ENCODE results near the gene AP2M1.

DNA sequence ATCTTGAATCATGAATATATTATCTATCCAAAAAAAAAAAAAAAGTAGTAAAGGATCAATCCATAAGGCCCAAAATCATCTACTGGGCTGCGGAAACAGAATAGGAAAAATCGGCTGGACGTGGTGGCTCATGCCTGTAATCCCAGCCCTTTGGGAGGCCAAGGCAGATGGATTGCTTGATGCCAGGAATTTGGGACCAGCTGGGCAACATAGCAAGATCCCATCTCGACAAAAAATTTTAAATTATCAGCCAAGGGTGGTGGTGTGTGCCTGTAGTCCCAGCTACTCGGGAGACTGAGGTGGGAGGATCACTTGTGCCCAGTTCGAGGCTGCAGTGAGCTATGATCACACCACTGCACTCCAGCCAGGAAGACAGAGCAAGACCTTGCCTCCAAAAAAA, 25.5 kb upstream of the AP2M1 start:
- TF ChIP-seq POLR2A (IDR thresholded peaks at IDR 0.05; ENCODE audit: low read length) (no peak), RAD21 (conservative IDR thresholded peaks at IDR 0.05 in 1 of 2, IDR thresholded peaks at IDR 0.05 in 1 of 2) (no peak), ZC3H11A (IDR thresholded peaks at IDR 0.05) (no peak), ESRRA (IDR thresholded peaks at IDR 0.05; ENCODE audit: borderline replicate concordance, low read length) (no peak), EP300 (IDR thresholded peaks at IDR 0.05) (no peak), TFCP2L1 (CRISPR knock-in tag; IDR thresholded peaks at IDR 0.05) (no peak), SMC3 (IDR thresholded peaks at IDR 0.05) (no peak)
- TF ChIP-seq, protein P1, sequence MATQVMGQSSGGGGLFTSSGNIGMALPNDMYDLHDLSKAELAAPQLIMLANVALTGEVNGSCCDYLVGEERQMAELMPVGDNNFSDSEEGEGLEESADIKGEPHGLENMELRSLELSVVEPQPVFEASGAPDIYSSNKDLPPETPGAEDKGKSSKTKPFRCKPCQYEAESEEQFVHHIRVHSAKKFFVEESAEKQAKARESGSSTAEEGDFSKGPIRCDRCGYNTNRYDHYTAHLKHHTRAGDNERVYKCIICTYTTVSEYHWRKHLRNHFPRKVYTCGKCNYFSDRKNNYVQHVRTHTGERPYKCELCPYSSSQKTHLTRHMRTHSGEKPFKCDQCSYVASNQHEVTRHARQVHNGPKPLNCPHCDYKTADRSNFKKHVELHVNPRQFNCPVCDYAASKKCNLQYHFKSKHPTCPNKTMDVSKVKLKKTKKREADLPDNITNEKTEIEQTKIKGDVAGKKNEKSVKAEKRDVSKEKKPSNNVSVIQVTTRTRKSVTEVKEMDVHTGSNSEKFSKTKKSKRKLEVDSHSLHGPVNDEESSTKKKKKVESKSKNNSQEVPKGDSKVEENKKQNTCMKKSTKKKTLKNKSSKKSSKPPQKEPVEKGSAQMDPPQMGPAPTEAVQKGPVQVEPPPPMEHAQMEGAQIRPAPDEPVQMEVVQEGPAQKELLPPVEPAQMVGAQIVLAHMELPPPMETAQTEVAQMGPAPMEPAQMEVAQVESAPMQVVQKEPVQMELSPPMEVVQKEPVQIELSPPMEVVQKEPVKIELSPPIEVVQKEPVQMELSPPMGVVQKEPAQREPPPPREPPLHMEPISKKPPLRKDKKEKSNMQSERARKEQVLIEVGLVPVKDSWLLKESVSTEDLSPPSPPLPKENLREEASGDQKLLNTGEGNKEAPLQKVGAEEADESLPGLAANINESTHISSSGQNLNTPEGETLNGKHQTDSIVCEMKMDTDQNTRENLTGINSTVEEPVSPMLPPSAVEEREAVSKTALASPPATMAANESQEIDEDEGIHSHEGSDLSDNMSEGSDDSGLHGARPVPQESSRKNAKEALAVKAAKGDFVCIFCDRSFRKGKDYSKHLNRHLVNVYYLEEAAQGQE (IDR thresholded peaks at IDR 0.05): no peak
- TF ChIP-seq, protein P2, sequence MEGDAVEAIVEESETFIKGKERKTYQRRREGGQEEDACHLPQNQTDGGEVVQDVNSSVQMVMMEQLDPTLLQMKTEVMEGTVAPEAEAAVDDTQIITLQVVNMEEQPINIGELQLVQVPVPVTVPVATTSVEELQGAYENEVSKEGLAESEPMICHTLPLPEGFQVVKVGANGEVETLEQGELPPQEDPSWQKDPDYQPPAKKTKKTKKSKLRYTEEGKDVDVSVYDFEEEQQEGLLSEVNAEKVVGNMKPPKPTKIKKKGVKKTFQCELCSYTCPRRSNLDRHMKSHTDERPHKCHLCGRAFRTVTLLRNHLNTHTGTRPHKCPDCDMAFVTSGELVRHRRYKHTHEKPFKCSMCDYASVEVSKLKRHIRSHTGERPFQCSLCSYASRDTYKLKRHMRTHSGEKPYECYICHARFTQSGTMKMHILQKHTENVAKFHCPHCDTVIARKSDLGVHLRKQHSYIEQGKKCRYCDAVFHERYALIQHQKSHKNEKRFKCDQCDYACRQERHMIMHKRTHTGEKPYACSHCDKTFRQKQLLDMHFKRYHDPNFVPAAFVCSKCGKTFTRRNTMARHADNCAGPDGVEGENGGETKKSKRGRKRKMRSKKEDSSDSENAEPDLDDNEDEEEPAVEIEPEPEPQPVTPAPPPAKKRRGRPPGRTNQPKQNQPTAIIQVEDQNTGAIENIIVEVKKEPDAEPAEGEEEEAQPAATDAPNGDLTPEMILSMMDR (IDR thresholded peaks at IDR 0.05): no peak
